NOMO-1 treated with DMSO at 0.1 percent for 48 hours (cell line): ENCODE results near the gene VWA3B.
"Not testable (repeated sequence)": the region's sequence is repeated elsewhere in the genome, so short reads cannot be mapped to it uniquely, and the experiment has no call there.

Experiments used
- DNase-seq: peaks from one replicate; lab custom pipeline; 2025; ENCODE audit not compliant: unreplicated experiment; lab: John Stamatoyannopoulos, UW

Gene VWA3B

GRCh38 chr2:98242003-98242402, 155.0 kb downstream of the VWA3B start:
- DNase-seq, result no peak

GRCh38 chr2:98245491-98245890, 158.5 kb downstream of the VWA3B start:
- DNase-seq, result peak; percentile 29

- DNase-seq, result no peak
Observed at GRCh38 chr2:98247383-98247782, 160.4 kb downstream of the VWA3B start.

- DNase-seq, result peak; percentile 84
Observed at GRCh38 chr2:98252038-98252773, 165.2 kb downstream of the VWA3B start.

GRCh38 chr2:98253461-98254070, 166.6 kb downstream of the VWA3B start:
- no peak for DNase-seq

GRCh38 chr2:98254504-98255059, 167.6 kb downstream of the VWA3B start:
- DNase-seq, result no peak

GRCh38 chr2:98258906-98259305, 171.9 kb downstream of the VWA3B start:
- DNase-seq, result no peak

- no peak for DNase-seq
Observed at GRCh38 chr2:98263362-98263761, 176.4 kb downstream of the VWA3B start.

- not testable (repeated sequence) for DNase-seq
Observed at GRCh38 chr2:98268225-98268624, 181.3 kb downstream of the VWA3B start.

GRCh38 chr2:98269274-98269673, 182.3 kb downstream of the VWA3B start:
- peak; percentile 53 for DNase-seq

GRCh38 chr2:98269830-98270229, 182.9 kb downstream of the VWA3B start:
- DNase-seq, result no peak

- no peak for DNase-seq
Observed at GRCh38 chr2:98277162-98277859, 190.3 kb downstream of the VWA3B start.

GRCh38 chr2:98278074-98278473, 191.1 kb downstream of the VWA3B start:
- DNase-seq, result no peak

- DNase-seq, result no peak
Observed at GRCh38 chr2:98280376-98281102, 193.6 kb downstream of the VWA3B start.

- DNase-seq, result no peak
Observed at GRCh38 chr2:98281607-98282006, 194.6 kb downstream of the VWA3B start.

- DNase-seq, result no peak
Observed at GRCh38 chr2:98282109-98282508, 195.1 kb downstream of the VWA3B start.

GRCh38 chr2:98293030-98293429, 206.1 kb downstream of the VWA3B start:
- DNase-seq, result no peak

GRCh38 chr2:98293931-98294687, 207.1 kb downstream of the VWA3B start:
- DNase-seq, result no peak

GRCh38 chr2:98294711-98295110, 207.7 kb downstream of the VWA3B start:
- DNase-seq, result no peak

GRCh38 chr2:98295275-98295674, 208.3 kb downstream of the VWA3B start:
- DNase-seq, result no peak
